GM18502 (cell line): ENCODE results near the gene RTTN.
"Not testable (repeated sequence)": the region's sequence is repeated elsewhere in the genome, so short reads cannot be mapped to it uniquely, and the experiment has no call there.

Experiments used
- ATAC-seq: cut with Tn5 transposase; IDR thresholded peaks from one replicate; pipeline ENCODE4 v1.9.1; 2021; ENCODE audit warnings: mild to moderate bottlenecking; ENCODE audit not compliant: unreplicated experiment, poor library complexity

Gene RTTN

DNA sequence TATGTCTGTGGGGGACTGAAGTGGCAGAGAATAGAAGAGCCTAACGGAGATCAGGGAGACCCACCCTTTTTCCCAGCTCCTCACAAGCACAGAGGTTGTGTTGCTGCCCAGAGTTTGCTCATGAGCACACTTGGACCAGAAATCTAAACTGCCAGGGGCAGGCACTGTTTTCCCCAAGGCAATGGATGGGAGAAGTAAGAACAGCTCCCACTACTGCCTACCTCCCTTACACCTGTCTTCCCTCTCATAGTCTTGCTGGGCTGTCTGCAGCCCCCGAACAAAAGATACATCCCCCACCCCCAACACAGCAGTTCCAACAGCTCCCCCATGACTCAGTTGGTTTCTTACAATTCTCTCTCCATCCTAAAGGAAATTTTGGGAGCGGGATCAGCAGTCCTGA is 209.7 kb downstream of the RTTN start:
- ATAC-seq: no peak

GRCh38 chr18:69992776-69993175 is 212.7 kb downstream of the RTTN start:
- ATAC-seq: no peak

GRCh38 chr18:69987870-69988269 is 217.6 kb downstream of the RTTN start:
- no peak for ATAC-seq

- no peak for ATAC-seq
Measured at GRCh38 chr18:69985239-69985638, 220.2 kb downstream of the RTTN start.

GRCh38 chr18:69982417-69982816 is 223.1 kb downstream of the RTTN start:
- ATAC-seq: no peak

DNA sequence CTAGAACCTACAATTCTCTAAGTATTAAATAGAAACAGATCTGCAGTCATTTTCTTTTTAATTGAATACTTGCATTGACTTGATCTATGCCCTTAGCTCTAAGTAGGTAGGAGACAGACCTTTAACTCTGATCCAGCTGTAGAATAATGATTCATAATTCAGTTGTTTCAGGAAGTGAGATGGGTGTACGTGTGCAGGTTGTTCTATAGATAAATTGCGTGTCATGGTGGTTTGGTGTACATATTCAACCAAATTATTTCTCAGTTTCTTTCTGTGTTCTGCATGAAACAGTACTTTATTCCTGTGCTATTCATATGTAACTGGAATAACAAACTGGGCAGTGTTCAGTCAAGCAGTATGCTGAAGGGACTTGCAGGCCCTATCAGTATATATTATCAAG is 223.5 kb downstream of the RTTN start:
- ATAC-seq: peak; percentile 62

GRCh38 chr18:69980982-69981804 is 224.3 kb downstream of the RTTN start:
- no peak for ATAC-seq

DNA sequence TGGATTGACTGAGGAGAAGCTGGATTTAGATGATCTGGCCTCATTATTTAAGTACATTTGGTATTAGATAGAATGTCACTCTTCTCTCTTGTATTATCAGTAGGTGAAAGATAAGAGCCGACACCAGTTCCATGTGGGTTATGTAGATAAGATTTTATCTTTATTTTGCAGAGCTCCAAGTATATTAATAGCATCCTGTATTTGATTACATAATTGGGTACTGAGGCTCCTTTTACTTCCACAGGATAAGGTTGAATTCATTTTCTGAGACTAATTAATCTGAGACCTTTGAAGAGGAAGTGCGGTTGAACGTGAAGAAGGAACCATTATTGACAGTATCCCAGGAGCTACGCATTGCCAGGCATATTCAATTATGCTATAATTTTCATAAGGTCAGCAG is 225.0 kb downstream of the RTTN start:
- ATAC-seq: no peak

- ATAC-seq: peak; percentile 80
Measured at GRCh38 chr18:69978732-69979715, 226.5 kb downstream of the RTTN start.

GRCh38 chr18:69975294-69975693 is 230.2 kb downstream of the RTTN start:
- not testable (repeated sequence) for ATAC-seq

GRCh38 chr18:69974365-69974764 is 231.1 kb downstream of the RTTN start:
- no peak for ATAC-seq

GRCh38 chr18:69969491-69969890 is 236.0 kb downstream of the RTTN start:
- ATAC-seq: no peak

GRCh38 chr18:69968039-69968438 is 237.4 kb downstream of the RTTN start:
- peak; percentile 91 for ATAC-seq

GRCh38 chr18:69963196-69963595 is 242.3 kb downstream of the RTTN start:
- no peak for ATAC-seq

- ATAC-seq: no peak
Measured at GRCh38 chr18:69961718-69962117, 243.8 kb downstream of the RTTN start.

DNA sequence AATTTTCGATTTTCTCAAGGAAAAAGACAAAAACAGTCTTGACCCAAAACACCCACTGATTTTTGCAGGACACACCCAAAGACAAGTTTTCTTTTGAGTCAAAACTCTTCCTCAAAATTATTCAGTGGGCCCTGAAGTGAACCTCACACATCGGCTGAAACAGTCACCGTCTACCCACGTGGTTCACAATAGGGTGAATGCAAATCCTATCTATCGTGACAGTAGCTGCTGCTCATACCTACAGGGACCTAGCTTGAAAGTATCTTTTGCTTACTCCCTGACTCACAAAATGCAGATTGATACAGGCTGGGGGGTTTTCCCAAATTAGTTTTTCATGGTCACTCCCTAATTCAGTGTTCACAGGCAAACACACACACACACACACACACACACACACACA is 247.1 kb downstream of the RTTN start:
- peak; percentile 48 for ATAC-seq

GRCh38 chr18:69957747-69958146 is 247.7 kb downstream of the RTTN start:
- no peak for ATAC-seq

DNA sequence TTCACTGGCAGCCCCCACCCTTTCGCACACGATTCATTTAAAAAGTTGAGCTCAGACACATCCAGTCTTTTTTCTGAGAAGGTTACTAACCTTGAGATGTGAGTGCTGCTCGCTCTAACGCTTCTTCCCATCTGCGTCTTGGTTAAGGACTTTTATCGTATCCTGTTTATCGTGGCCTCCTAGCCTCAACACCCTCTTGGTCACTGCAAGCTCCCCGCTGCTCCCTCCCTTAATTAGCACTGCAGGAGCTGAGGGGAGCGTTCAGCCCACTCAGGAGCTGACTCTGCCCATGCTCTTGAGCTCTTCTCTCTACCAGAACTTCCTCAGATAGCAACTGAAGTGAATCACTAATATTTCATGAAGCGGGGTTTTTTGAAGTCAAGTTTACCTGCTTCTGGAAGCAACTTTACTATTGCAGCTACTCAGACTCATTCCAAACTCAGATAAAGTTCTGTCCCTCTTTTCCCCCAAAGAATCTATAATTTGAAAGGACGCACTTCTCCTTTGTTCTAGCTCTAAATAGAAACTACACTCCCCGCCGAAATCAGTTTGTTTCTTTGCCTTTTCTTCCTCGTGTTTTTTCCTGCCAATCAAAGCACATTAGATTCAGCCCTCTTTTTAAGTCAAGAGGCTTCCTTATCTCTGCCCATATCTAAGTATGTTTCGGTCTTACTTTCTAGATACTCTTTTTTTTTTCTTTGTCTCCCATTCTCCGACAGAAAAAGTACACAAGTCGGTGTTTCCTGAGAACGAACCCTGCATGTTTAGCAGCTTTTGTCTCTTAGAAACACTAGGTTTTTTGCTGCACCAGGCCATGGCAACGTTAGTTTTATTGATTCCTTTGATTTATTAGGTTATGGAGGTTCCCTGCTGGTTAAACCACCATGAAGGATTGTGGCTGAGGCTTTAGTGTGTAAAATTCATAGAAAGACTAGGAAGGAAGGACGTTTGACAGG is 248.5 kb downstream of the RTTN start:
- peak; percentile 30 for ATAC-seq

- ATAC-seq: peak; percentile 34
Measured at GRCh38 chr18:69956057-69956456, 249.4 kb downstream of the RTTN start.
